Endothelial cell of umbilical vein (primary cell): ENCODE data around the gene APCDD1L. TPM values are rescaled to one million over a fixed set of nuclear protein-coding genes. Genes with fewer than 3 reads are reported as not detected.
A peak's percentile ranks its signal among the peaks of the same experiment; 100 is the strongest.

ENCODE experiments used
- BruUV-seq: library from RNA; stranded (reverse); fragments of 400-500 nt; replicated peaks from 2 replicates; lab custom pipeline; 2021; lab: Mats Ljungman, UMichigan
- CTCF ChIA-PET: fragments of 300-600, 350-600 bp; sonication (Branson Sonifier 250); formaldehyde crosslinking; loops from one replicate; lab custom pipeline; 2021; ENCODE audit warnings: antibody characterized with exemption, inconsistent platforms; lab: Charles Lee
- POLR2A ChIA-PET: fragments of 300-600, 350-600 bp; sonication (Branson Sonifier 250); formaldehyde crosslinking; loops from one replicate; lab custom pipeline; 2021; ENCODE audit warnings: antibody characterized with exemption, inconsistent platforms; lab: Charles Lee
- DNase-seq: peaks from one replicate; pipeline ENCODE4 v3.0.0-alpha.2; 2011; ENCODE audit warnings: low read depth, low spot score
- FAIRE-seq: peaks from 2 replicates; lab custom pipeline; 2011; peaks lifted over from hg19 to GRCh38; lab: Jason Lieb, UNC
- H2AFZ ChIP-seq: 2 replicates; pipeline ENCODE4 v1.6.0; 2012; ENCODE audit warnings: low read depth, low read length, control low read depth, inconsistent platforms
- H3K27ac ChIP-seq: 2 replicates; pipeline ENCODE4 v1.5.1; 2011; ENCODE audit warnings: low read depth, mild to moderate bottlenecking, control low read depth, low read length, moderate library complexity; ENCODE audit not compliant: insufficient read depth
- H3K27me3 ChIP-seq, 2 experiments: 2 replicates each; pipeline versions ENCODE4 v1.6.0 to v1.6.1; 2011; ENCODE audit warnings: low read length in 2 of 2, mixed read lengths in 1 of 2; ENCODE audit not compliant: control insufficient read depth in 2 of 2, insufficient read depth in 2 of 2
- H3K36me3 ChIP-seq, 2 experiments: 2 replicates in 1 of 2; 3 replicates in 1 of 2; pipeline ENCODE4 v1.5.1; 2011; ENCODE audit warnings: low read length in 2 of 2, mild to moderate bottlenecking in 1 of 2, moderate library complexity in 1 of 2; ENCODE audit not compliant: control insufficient read depth in 2 of 2, insufficient read depth in 2 of 2; ENCODE audit errors: extremely low read depth in 1 of 2
- H3K4me1 ChIP-seq: 3 replicates; pipeline ENCODE4 v1.5.1; 2011; ENCODE audit warnings: mild to moderate bottlenecking, low read length; ENCODE audit not compliant: control insufficient read depth, insufficient read depth; ENCODE audit errors: extremely low read depth
- H3K4me2 ChIP-seq: 2 replicates; pipeline ENCODE4 v1.6.1; 2011; ENCODE audit warnings: low read length, control low read depth, mixed read lengths; ENCODE audit not compliant: insufficient read depth
- H3K4me3 ChIP-seq, 3 experiments: fragments of 200-600 bp in 1 of 3; sonication (generic), shearing (Covaris generic) in 1 of 3; replicated peaks in 1 of 3; 2 replicates each; pipeline ENCODE4 v1.5.1; 2011 to 2016; ENCODE audit warnings: control low read depth in 3 of 3, low read length in 3 of 3, mild to moderate bottlenecking in 2 of 3, inconsistent platforms in 1 of 3, low read depth in 1 of 3, moderate library complexity in 1 of 3; ENCODE audit not compliant: insufficient read depth in 1 of 3
- H3K79me2 ChIP-seq: 2 replicates; pipeline ENCODE4 v1.6.0; 2012; ENCODE audit warnings: low read length, inconsistent platforms; ENCODE audit not compliant: control insufficient read depth, insufficient read depth
- H3K9ac ChIP-seq: replicated peaks from 2 replicates; pipeline ENCODE3; 2011; ENCODE audit warnings: low read length, control low read depth; ENCODE audit not compliant: insufficient read depth; ENCODE audit errors: extremely low read depth
- H3K9me1 ChIP-seq: replicated peaks from 3 replicates; pipeline ENCODE4 v1.6.0; 2011; ENCODE audit warnings: mild to moderate bottlenecking, low read length; ENCODE audit not compliant: control insufficient read depth, insufficient read depth; ENCODE audit errors: extremely low read depth
- H3K9me3 ChIP-seq: replicated peaks from 2 replicates; pipeline ENCODE4 v1.5.1; 2012; ENCODE audit warnings: low read length, inconsistent platforms; ENCODE audit not compliant: control insufficient read depth, insufficient read depth
- H4K20me1 ChIP-seq: replicated peaks from 2 replicates; pipeline ENCODE3; 2011; ENCODE audit warnings: mild to moderate bottlenecking, low read length; ENCODE audit not compliant: control insufficient read depth, insufficient read depth; ENCODE audit errors: extremely low read depth
- EZH2 ChIP-seq: IDR thresholded peaks from 2 replicates; pipeline ENCODE4 v1.6.1; 2012; ENCODE audit warnings: borderline replicate concordance, low read depth, mild to moderate bottlenecking, moderate library complexity, low read length, inconsistent platforms; ENCODE audit not compliant: severe bottlenecking
- FOS ChIP-seq: IDR thresholded peaks from 2 replicates; pipeline ENCODE4 v1.6.1; 2011; ENCODE audit warnings: mild to moderate bottlenecking, low read length, moderate library complexity, borderline replicate concordance; ENCODE audit not compliant: insufficient read depth
- GATA2 ChIP-seq: IDR thresholded peaks from 2 replicates; pipeline ENCODE4 v1.7.0; 2011; ENCODE audit warnings: low read depth, mild to moderate bottlenecking, moderate library complexity, mixed read lengths, low read length; ENCODE audit not compliant: insufficient read length, insufficient read depth
- MAX ChIP-seq: IDR thresholded peaks from 2 replicates; pipeline ENCODE4 v1.6.1; 2011; ENCODE audit not compliant: insufficient read depth, insufficient read length
- MYC ChIP-seq: IDR thresholded peaks from one replicate; pipeline ENCODE4 v1.6.1; 2011; ENCODE audit warnings: mild to moderate bottlenecking, low read depth, low read length
- POLR2A ChIP-seq: IDR thresholded peaks from 2 replicates; pipeline ENCODE4 v1.6.1; 2012; ENCODE audit warnings: low read depth, mild to moderate bottlenecking, control low read depth, low read length
- POLR2AphosphoS5 ChIP-seq: IDR thresholded peaks from 2 replicates; pipeline ENCODE4 v1.6.1; 2012; ENCODE audit warnings: low read depth, mild to moderate bottlenecking, control low read depth, low read length, moderate library complexity; ENCODE audit not compliant: insufficient read depth
- dilution Hi-C: fragments of 300-500 bp; cut with MboI; formaldehyde crosslinking; loops from one replicate; pipeline ENCODE4 v1.15.0; 2019; ENCODE audit warnings: low sequenced_read_pairs; ENCODE audit not compliant: extremely low pct_ligation_motif_present
- intact Hi-C: fragments of 100-400 bp; cut with micrococcal nuclease; formaldehyde crosslinking; loops from one replicate; pipeline ENCODE4 v1.10.0; 2022
- polyA plus RNA-seq, 4 experiments: library from polyadenylated mRNA; depleted of rRNA in 3 of 4; stranded (reverse) in 3 of 4; unstranded in 1 of 4; fragments of >200 nt; gene quantifications; 2 replicates each; pipeline versions ENCODE4 v1.2.1 to v1.2.3, GENCODE V29; 2011 to 2012; ENCODE audit warnings: missing spikeins in 1 of 4
- total RNA-seq: library from RNA; stranded (reverse); gene quantifications from 2 replicates; pipeline ENCODE4 v1.2.3, GENCODE V29; 2021

The APCDD1L gene
- total and polyA plus RNA-seq, 2 donors (not counting 3 experiments of a cell fraction or from before 2014, with no cell fraction given) = 0.17 to 1.4 TPM

GRCh38 chr20:58512808-58513552 is 2.2 kb downstream of the APCDD1L start:
- peaks cover 25 to 30% of the 10 kb centered on the region in 2 experiments for H3K27me3 ChIP-seq
- H3K27ac ChIP-seq = no peak overlapping the region
- no peaks in the 10 kb centered on the region for H3K36me3 ChIP-seq
- H3K4me1 ChIP-seq = peaks cover 3% of the 10 kb centered on the region
- no peak overlapping the region for H3K4me2 ChIP-seq
- no peak for FAIRE-seq
- dilution Hi-C loops = no loop called here
- DNase-seq = no peak
- H3K4me3 ChIP-seq = no peak overlapping the region
- intact Hi-C loops = no loop called here
- H2AFZ ChIP-seq = no peak overlapping the region
- TF ChIP-seq EZH2 = peak; percentile 16
- TF ChIP-seq GATA2 = no peak
- H3K9me1 ChIP-seq = no peaks in the 10 kb centered on the region
- H3K9ac ChIP-seq = no peak overlapping the region
- no peaks in the 10 kb centered on the region for H3K79me2 ChIP-seq
- ChIA-PET CTCF (interaction anchor here (0.6 to 2.2 kb wide), 3 partner anchors 10 to 145 kb away, joined by 3 to 9 read pairs (median 3); partner anchors contain the start of gene STX16), POLR2A (no interaction called here)
- H3K9me3 ChIP-seq = no peaks in the 10 kb centered on the region
- BruUV-seq = no TSS peak
- no peaks in the 10 kb centered on the region for H4K20me1 ChIP-seq

GRCh38 chr20:58511861-58512260 is 3.3 kb downstream of the APCDD1L start:
- no peaks in the 10 kb centered on the region for H3K9me3 ChIP-seq
- no peak overlapping the region for H2AFZ ChIP-seq
- no TSS peak for BruUV-seq
- no peak overlapping the region for H3K9ac ChIP-seq
- H3K27ac ChIP-seq = no peak overlapping the region
- DNase-seq (no peak), FAIRE-seq (no peak)
- intact Hi-C loops = no loop called here
- H3K36me3 ChIP-seq = no peaks in the 10 kb centered on the region
- no peak overlapping the region for H3K4me3 ChIP-seq
- no peaks in the 10 kb centered on the region for H3K9me1 ChIP-seq
- no peak overlapping the region for H3K4me2 ChIP-seq
- no peaks in the 10 kb centered on the region for H3K79me2 ChIP-seq
- dilution Hi-C loops = no loop called here
- H3K4me1 ChIP-seq = peaks cover 3% of the 10 kb centered on the region
- no peaks in the 10 kb centered on the region for H4K20me1 ChIP-seq
- ChIA-PET CTCF (interaction anchor here (0.5 to 2.2 kb wide), 4 partner anchors 10 to 227 kb away, joined by 3 to 9 read pairs (median 4); partner anchors contain the start of gene STX16), POLR2A (no interaction called here)
- peaks cover 25 to 30% of the 10 kb centered on the region in 2 experiments for H3K27me3 ChIP-seq
- TF ChIP-seq GATA2 (no peak), MAX (no peak), POLR2A (no peak), MYC (no peak), POLR2AphosphoS5 (no peak), FOS (no peak), EZH2 (no peak)
